ENCODE measurements around the gene TCF12.
"Not testable (repeated sequence)": the region's sequence is repeated elsewhere in the genome, so short reads cannot be mapped to it uniquely, and the experiment has no call there.

TCF12 gene

DNA sequence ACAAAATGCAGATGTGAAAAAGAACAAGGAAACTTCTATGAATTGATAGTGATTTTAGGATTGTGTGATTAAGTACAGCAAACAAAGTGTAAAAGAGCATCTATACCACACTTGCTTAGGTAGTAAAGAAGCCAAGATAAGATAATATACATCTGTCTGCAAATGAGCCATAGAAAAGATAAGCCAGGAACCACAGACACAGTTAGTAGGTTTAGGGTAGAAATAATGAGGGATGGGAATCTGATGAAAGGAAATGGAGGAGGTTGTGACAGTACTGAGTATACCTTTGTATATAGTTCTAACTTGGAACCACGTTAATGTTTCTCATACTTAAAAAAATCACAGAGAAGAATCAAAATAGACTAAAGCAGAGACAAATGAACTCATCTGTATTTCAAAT lies 54.0 kb downstream of the TCF12 start:
- in situ Hi-C loops (cut with MboI; ENCODE audit: low sequenced_read_pairs): no loop called here

DNA sequence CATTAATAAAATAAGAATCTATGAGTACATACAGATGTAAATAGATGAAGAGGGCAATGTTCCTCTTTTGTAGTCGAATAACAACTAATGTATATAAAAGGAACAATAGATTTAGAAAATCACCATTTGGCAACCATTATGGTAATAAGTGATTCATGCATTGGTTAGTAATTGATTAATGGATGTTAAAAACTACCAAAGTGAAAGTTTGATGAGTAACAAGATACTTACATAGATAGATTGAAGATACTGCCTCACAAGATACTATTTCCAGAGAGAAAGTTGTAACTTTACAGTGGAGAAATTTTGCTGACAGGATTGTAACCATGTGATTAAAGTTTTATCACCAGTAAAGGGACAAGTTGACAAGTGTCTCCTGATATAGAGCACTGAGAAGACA lies 55.0 kb downstream of the TCF12 start:
- in situ Hi-C loops (cut with MboI; ENCODE audit: low sequenced_read_pairs): no loop called here

DNA sequence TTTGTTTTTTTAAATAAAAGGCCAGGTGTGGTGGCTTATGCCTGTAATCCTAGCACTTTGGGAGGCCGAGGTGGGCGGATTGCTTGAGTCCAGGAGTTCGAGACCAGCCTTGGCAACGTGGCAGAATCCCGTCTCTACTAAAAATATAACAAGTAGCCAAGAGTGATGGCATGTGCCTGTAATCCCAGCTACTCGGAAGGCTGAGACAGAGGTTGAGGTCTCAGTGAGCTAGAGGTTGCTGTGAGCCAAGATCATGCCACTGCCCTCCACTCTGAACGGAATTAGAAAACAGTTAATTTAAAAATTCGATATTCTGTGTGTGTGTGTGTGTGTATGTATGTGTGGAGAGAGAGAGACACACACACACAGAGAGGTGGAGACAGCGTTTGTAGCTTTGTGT lies 58.8 kb downstream of the TCF12 start:
- in situ Hi-C loops (cut with MboI; ENCODE audit: low sequenced_read_pairs): no loop called here

DNA sequence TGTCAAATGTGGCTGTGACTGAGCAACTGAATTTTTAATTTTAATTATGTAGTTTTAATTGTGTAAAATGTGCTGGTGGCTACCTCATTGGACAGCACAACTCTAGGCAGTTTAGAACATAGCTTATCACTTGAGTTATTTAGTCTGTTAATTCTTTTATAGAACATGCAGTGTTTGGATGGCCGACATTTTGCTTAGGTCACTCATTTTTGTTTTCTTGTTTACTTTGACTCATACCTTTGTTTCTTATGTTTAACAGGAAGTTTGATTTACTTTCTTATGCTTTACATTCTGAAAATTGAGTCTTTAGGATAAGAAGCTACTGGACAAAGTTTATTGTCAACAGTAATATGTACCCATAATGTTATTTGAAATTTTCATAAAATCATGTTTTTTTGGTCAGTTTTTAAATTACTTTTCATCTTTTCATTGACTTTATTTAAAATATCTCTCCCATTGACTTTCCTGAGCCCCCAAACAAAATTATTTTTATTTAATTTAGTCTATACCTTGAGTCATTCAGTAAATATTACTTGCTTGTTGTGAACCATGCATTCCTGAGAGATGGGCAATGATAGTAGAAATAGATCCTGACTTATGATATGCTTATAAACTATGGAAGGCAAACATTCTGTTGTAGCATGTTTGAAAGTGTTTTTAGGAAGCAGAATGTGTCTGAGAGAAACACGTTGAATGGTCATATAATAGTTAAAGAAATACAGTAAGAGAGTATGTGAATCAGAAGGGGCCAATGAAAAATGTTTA lies 60.6 kb downstream of the TCF12 start:
- in situ Hi-C loops (cut with MboI; ENCODE audit: low sequenced_read_pairs): no loop called here

DNA sequence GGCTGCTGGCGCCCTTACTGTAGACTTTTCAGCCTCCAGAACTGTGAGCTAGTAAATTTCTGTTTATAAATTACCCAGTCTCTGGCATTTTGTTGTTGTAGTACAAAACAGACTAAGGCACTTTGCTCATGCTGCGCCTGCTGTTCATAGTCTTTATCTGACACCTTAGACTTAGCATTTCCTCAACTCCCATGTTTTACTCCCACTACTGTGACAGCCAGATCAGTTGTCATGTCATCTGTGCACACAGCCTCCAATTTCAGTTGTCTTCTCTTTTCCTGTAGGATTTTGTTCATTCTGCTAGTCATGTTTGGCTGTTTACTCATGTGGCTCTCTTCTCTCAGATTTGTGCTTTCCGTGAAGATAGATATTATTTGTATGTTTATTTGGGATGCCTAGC lies 62.0 kb downstream of the TCF12 start:
- in situ Hi-C loops (cut with MboI; ENCODE audit: low sequenced_read_pairs): no loop called here

DNA sequence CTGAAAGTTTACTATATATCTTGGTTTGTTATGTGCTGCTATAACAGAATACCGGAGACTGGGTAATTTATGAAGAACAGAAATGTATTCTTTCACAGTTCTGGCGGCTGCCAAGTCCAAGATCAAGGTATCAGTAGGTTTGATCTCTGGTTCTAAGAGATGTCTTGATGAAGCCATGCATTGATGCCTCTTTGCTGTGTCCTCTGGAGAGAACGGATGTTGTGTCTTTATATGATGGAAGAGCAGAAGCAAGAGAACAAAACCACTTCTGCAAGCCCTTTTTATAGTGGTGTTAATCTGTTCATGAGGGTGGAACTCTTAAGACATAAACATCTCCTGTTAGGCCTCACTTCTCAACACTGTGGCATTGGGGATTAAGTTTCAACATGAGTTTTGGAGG lies 62.7 kb downstream of the TCF12 start:
- in situ Hi-C loops (cut with MboI; ENCODE audit: low sequenced_read_pairs): no loop called here

DNA sequence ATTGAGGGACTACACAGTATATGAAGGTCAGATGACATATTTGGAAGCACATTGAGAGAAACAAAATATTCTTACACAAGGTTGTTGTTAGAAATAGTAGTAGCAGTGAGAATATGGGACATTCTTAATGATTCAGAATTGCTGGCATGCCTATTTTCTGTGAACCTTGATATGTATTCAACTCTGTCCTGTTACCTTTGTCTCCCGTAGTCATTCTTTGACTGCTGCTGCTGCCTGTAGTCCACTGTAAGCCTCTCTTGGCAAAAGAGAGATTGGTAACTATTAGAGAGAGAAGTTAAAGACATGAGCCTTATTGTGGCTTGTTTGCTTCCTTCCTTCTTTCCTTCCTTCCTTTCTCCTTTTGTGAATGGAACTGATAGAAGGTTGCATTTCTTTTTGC lies 64.5 kb downstream of the TCF12 start:
- in situ Hi-C loops (cut with MboI; ENCODE audit: low sequenced_read_pairs): no loop called here

DNA sequence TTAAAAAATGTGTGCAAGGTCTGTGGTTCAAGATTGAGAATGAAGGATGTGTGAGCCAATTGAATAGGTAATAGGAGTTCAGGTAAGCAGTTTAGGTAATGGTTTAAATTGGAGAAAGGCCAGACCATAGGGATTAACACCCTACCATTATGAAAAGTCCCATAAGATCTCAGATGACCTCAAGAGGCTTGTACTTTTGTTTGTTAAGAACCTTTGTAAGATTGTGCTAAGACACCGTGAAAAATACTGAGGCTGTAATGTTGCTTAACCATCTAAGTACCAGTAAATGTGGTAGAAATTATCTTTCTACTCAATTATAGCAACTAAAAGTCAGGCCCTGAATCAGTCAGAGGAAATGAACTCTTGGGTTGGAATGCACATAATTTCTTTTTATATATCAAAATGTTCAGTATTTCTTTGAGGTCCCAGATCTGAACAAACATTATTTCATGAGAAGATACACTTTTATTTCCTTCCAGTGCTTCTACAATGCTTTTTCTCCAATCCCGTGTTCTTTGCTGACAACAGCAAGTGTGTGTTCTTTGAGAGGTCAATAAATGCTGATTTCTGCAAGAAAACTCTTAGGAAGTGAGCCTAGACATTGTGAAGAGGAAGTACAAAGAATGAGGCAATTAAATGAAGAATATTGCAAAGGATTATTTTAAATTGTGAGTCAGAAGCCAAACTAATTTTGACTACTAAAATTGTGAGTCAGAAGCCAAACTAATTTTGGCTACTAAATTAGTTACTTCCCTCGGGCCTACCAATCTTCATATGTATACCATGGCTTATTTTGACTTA lies 66.4 kb downstream of the TCF12 start:
- in situ Hi-C loops (cut with MboI; ENCODE audit: low sequenced_read_pairs): no loop called here

DNA sequence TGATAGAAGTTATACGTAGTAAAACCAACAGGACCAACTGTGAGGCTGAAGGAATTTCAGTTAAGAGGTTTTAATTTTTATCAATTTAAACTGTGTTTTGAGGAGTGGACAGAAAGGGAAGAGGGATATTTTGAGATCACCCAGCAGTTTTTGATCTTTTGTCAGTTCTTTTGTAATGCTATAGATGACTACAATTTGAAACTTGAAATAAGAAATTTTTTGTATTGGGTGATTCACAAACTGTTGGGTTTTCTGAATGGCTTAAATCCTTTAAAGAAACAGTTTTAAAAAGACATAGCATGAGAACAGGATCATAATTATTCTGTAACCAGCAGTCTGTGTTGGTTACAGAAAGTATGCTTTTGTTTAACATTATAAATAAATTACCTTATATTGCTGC lies 67.4 kb downstream of the TCF12 start:
- in situ Hi-C loops (cut with MboI; ENCODE audit: low sequenced_read_pairs): no loop called here

DNA sequence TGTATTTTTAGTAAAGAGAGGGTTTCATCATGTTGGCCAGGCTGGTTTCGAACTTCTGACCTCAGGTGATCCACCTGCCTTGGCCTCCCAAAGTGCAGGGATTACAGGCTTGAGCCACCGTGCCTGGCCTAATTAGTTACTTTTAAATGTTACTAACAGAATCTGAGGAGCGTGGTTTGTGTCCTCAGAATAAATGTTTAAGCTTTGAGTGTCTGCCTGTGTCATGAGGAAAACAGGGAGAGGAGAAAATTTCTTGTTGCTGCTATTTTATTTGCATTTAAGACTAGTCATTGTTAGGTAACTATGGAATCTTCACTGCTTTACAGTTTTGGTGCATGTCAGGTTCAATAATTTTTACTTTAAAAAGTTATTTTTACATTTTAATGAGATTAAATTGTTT lies 68.8 kb downstream of the TCF12 start:
- in situ Hi-C loops (cut with MboI; ENCODE audit: low sequenced_read_pairs): no loop called here

DNA sequence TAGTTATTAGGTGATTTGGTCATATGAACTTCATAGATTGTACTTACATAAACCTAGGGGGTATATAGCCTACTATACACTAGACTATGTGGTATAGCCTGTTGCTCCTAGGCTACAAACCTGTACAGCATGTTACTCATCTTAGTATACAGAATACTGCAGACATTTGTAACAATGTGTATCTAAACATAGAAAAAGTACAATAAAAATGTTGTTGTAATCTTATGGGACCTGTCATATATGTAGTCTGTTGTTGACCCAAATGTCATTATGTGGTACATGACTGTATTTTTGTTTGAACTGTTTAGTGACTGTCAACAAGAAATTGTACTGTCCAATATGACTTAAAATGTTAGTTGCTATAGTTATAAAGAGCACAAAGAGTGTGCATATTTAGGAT lies 69.8 kb downstream of the TCF12 start:
- in situ Hi-C loops (cut with MboI; ENCODE audit: low sequenced_read_pairs): no loop called here

DNA sequence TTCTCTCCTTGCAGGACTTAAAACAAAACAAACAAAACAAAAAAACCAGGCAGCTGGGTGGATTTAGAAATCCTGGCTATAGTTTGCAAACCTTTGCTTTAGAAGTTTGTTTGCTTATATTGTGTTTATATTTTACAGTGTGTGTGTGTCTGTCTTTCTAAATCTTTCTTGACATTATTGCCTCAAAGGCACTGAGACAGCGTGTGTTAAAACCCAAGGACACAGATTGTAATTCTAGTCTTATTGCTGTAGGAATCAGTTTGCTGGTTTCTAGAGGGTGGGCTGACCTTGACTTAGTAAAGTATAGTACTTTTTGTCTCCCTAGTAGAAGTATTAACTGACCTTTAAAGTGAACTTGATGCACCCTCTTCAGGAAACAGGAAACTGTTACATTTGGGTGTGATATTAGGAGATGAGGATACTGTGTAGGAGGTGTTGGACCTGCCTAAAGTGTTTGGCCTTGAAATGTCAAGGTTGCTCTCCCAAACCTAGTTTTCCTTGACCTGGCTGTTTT lies 71.0 kb downstream of the TCF12 start:
- in situ Hi-C loops (cut with MboI; ENCODE audit: low sequenced_read_pairs): no loop called here

DNA sequence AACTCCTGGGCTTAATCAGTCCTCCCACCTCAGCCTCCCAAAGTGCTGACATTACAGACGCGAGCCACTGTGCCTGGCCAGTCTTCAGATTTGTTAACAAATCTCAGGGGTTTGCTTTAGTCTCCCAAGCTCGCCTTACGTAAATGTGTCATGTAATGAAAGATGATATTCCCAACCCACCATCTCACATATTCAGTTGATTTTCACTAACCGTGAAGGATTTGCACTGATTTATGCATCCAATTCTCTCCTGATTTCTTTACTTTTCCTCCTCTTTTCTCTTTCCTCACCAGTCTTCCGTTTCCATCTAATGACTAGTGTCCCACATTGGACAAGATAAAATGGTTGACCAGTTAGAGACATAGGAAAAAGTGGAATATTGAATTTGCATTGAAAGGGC lies 72.6 kb downstream of the TCF12 start:
- in situ Hi-C loops (cut with MboI; ENCODE audit: low sequenced_read_pairs): no loop called here

DNA sequence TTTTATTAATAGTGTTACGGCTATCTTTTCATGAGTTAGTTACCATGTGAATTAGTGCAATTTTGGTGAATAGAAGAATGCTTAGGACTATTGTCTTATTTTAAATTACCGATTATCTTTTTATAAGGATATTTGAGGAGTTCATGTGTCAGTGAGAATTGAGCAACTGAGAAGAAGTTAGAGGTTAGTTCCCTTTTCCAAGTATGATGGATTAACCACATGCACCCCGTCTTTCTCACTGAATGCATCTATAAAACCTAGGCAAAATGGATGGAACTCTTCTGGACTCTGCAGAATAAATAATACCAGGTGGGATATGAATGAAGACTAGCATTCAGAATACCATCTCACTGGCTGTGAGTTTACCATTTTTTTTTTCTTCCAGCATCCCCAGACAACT lies 74.3 kb downstream of the TCF12 start:
- in situ Hi-C loops (cut with MboI; ENCODE audit: low sequenced_read_pairs): no loop called here

DNA sequence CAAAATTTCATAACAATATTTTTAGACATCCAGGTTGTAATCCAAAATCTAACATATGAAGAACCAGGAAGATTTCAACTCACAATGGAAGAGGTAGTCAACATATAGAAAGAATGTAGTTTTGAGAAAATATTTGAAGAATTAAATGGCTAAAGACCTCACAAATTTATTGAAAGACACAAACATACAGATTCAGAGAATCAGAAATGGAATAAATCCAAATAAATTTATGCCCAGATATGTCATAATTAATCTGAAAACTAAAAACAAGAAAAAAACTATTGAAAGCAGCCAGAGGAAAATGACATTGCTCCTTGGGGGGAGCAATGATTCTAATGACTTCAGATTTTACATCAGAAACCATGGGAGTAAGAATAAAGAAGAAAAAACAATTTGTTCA lies 75.8 kb downstream of the TCF12 start:
- in situ Hi-C loops (cut with MboI; ENCODE audit: low sequenced_read_pairs): no loop called here

DNA sequence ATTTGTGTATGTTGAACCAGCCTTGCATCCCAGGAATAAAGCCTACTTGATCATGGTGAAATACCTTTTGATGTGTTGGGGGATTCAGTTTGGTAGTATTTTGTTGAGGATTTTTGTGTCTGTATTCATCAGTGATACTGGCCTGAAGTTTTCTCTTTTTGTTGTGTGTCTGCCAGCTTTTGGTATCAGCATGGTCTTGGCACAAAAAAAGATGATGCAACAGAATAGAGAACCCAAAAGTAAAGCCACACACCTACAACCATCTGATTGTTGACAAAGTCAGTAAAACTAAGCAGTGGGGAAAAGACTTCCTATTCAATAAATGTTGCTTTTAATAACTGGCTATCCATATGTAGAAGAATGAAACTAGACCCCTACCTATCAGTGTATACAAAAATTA lies 77.6 kb downstream of the TCF12 start:
- in situ Hi-C loops (cut with MboI; ENCODE audit: low sequenced_read_pairs): no loop called here

DNA sequence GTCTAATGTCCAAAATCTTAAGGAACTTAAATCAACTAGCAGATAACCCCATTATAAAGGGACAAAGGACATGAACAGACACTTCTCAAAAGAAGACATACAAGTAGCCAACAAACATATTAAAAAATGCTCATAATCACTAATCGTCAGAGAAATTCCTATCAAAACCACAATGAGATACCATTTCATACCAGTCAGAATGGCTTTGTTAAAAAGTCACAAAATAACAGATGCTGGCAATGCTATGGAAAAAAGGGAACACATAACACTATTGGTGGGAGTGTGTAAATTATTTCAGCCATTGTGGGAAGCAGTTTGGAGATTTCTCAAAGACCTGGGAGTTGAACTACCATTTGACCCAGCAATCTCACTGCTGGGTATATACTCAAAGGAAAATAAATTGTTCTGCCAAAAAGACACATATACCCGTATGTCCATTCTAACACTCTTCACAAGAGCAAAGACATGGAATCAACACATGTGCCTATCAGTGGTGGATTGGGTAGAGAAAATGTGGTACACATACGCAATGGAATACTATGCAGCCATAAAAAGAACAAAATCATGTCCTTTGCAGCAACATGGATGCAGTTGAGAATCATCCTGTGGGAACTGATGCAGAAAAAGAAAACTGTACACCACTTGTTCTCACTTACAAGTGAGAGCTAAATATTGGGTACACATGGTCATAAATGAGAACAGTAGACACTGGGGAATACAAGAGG lies 78.5 kb downstream of the TCF12 start:
- in situ Hi-C loops (cut with MboI; ENCODE audit: low sequenced_read_pairs): no loop called here

DNA sequence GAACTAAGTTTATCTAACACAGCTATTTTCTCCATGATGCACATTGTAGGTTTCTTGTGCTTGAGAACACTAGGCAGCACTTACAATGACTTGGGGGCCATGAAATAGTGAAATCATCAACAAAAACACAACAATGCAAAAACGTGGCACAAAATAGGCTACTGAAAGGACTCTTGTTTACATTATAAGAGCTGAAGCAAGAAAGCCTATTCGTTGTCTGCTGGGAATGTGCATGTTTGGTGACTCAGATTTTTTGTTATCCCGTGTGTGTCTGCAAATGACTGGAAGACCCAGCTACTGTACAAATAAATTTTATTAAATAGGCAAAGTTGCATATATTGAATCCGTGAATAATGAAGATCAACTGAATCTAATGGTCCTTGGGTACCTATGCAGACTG lies 85.0 kb downstream of the TCF12 start:
- in situ Hi-C loops (cut with MboI; ENCODE audit: low sequenced_read_pairs): no loop called here

DNA sequence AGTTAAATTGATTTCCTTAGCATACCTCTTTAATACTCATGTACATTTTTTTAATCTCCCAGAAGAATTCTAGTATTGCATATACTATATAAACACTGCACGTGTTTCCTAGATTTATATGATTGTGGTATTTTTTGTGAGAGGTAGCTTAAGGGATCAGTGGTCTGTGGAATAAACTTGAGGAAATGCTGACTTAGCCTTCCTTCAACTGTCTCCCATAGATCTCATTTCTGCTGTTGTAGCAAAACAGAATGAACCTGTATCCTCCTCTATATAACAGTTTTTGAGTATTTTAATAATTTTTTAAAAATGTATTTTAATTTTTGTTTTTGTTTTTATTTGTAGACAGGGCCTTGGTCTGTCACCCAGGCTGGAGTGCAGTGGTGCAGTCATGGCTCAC lies 86.8 kb downstream of the TCF12 start:
- in situ Hi-C loops (cut with MboI; ENCODE audit: low sequenced_read_pairs): no loop called here

DNA sequence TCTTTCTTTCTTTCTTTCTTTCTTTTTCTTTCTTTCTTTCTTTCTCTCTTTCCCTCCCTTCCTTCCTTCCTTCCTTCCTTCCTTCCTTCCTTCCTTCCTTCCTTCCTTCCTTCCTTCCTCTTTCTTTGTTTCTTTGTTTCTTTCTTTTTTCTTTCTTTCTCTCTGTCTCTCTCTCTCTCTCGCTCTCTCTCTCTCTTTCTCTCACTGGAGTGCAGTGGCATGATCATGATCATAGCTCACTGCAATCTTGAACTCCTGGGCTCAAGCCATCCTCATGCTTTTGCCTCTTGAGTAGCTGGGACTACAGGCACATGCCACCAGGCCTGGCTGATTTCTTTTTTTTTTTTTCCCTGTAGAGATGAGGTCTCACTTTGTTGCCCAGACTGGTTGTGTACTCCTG lies 89.4 kb downstream of the TCF12 start:
- in situ Hi-C loops (cut with MboI; ENCODE audit: low sequenced_read_pairs): not testable (repeated sequence)

DNA sequence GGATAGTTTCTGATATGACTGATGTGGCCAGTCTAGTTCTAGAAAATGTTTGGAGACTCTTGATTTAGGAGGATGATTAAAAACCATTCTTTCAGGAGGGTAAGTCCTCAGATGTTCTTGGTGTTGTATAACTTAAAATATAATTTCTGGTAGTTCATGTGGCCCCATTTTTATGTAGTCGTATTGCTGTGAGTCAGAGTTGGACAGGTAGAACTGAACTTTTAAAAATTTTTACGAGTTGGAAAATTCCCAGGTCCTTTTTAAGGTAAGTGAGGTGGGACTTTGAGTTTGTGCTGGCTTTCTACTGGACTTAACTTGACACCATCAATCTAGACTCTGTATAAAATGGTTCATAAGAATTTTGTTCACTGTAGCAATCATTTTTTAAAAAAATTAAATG lies 92.3 kb downstream of the TCF12 start:
- in situ Hi-C loops (cut with MboI; ENCODE audit: low sequenced_read_pairs): no loop called here

DNA sequence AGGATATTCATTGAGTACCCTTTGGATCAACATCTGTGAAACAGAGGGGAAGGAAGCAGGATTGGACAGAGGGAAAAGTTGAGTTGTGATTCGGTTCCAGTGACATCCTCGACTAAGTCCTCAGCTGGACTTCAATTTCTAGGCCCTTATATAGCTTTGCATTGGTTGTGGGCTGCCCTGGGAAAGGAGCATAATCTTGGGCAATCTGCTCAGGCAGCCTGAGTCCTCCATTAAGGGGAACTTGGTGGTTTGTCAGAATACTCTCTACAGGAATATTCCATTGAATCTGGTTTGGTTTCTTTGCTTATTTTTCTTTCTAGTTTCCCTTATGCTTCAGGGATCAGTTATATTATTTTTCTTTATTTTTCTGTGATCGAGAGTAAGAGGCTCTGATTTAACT lies 94.1 kb downstream of the TCF12 start:
- in situ Hi-C loops (cut with MboI; ENCODE audit: low sequenced_read_pairs): no loop called here

Data from HL-60/S4 treated with phorbol 12-myristate 13-acetate at 8.2 ng/mL for 4 days and 3 days (cell line).